HG03095 (cell line): Measurements from ENCODE around the gene BAIAP3.
"Not testable (repeated sequence)": the region's sequence is repeated elsewhere in the genome, so short reads cannot be mapped to it uniquely, and the experiment has no call there.

Experiments used
- ATAC-seq: cut with Tn5 transposase; IDR thresholded peaks from one replicate; pipeline ENCODE4 v1.9.1; 2021; ENCODE audit warnings: moderate library complexity; ENCODE audit not compliant: unreplicated experiment

BAIAP3 gene

GRCh38 chr16:1317479-1318267, 15.8 kb upstream of the BAIAP3 start:
- no peak for ATAC-seq

GRCh38 chr16:1318268-1318545, 15.2 kb upstream of the BAIAP3 start:
- no peak for ATAC-seq

- ATAC-seq: no peak
Observed at GRCh38 chr16:1319041-1319440, 14.4 kb upstream of the BAIAP3 start.

GRCh38 chr16:1320097-1320496, 13.3 kb upstream of the BAIAP3 start:
- no peak for ATAC-seq

DNA sequence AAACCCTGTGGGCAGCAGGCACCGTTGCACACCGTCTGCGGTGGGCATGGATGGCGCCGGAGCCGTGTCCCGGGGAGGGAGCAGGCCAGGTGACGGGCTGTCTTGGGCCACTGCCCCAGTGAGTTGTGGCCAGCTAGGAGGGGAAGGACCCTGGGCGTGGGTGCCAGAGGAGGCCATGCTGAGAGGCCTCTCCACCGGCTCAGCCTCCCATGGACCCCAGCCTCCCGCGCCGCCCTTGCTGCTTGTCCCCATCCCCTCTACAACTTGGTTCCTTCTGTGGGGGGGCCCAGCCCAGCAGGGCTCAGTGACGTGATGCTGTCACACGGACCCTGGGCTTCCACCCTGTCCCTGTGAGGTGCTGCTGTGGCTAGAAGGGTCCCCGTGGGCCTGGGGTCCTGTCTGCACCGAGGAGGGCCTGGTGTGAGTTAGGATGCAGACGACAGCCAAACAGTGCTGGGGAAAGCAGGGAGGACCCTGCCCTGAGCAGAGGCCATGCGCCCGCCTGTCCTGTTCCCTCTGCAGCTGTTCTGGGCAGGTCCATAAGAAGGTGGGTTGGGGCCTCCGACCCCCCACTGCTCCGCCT, 12.7 kb upstream of the BAIAP3 start:
- ATAC-seq: no peak

DNA sequence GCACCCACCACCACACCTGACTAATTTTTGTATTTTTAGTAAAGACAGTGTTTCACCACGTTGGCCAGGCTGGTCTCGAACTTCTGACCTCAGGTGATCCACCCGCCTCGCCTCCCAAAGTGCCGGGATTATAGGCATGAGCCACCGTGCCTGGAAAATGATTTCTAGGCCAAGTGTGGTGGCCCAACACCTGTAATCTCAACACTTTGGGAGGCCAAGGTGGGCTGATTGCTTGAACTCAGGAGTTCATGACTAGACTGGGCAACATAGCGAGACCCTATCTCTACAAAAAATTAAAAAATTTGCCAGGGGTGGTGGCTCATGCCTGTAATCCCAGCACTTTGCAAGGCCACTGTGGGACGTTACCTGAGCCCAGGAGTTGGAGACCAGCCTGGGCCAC, 11.0 kb upstream of the BAIAP3 start:
- ATAC-seq: no peak

DNA sequence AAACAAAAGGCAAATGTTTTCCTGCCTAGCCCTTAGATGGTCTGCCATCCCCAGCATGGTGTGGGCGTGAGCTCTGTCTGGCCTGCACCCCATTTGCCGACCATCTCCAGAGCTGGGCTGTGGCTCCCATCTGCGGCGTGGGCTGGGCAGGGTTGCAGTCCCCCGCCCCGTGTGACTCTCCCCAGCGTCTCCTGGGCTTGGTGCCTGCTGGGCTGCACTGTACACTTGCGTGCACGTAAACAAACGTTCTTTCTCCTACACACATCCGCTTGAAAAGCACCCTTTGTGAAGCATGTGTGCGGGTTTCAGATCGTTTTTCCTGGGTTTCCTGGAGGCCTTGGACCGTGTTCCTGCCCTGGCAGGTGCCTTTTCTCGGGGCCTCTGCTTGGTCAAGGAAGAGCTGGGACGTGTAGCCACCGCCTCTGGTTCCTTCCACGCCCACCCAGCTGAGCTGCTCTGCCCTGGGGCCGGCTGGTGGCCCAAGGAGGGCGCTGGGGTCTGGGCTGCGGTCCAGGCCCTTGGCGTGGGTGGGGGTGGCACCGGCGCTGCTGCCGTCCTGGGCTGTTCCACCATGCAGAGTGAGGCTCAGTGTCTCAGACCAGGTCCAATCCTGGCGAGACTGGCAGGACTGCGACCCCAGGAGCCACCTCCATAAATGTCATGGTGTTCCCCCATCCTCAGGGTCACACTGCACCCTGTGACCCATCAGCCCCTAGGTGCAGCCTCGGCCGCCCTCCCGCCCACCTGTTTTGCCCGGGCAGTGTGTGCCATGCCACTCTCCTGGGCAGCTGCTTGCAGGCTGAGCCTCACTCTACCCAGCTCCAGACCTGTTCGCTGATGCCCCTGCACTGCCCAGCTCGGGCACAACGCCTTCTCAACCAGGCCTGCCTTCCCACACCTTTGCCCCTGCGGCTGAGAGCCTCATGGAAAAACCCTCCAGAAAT, 9.9 kb upstream of the BAIAP3 start:
- no peak for ATAC-seq

GRCh38 chr16:1324286-1324826, 9.1 kb upstream of the BAIAP3 start:
- ATAC-seq: no peak

DNA sequence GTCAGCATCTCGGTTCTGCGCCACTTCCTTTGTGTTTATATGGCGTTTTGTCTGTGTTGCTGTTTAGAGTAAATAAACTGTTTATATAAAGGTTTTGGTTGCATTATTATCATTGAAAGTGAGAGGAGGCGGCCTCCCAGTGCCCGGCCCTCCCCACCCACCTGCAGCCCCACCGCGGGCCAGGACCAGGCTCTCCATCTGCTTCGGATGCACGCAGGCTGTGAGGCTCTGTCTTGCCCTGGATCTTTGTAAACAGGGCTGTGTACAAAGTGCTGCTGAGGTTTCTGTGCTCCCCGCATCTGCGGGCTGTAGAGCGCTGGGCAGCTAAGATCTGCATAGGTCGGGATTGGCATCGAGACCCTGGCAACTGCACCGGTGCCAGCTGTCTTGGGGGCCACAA, 8.2 kb upstream of the BAIAP3 start:
- ATAC-seq: no peak

- ATAC-seq: no peak
Observed at GRCh38 chr16:1325673-1326371, 7.6 kb upstream of the BAIAP3 start.

- no peak for ATAC-seq
Observed at GRCh38 chr16:1326391-1326790, 7.1 kb upstream of the BAIAP3 start.

- ATAC-seq: no peak
Observed at GRCh38 chr16:1326946-1327618, 6.4 kb upstream of the BAIAP3 start.

DNA sequence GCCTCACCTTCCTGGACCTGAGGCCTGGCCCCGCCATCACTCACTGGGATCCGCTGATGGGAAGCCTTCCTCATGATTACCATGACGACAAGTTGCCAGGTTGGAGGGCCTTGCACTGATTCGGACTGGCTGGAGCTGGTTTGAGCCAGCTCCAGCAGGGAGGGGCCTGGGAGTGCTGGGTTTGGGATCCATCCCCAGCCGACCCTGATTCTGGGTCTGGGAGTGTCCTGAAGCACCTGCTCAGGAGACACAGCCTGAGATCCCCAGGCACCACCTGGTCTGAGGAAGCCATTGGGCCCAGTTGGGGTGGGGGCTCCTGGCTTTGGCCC, 5.9 kb upstream of the BAIAP3 start:
- no peak for ATAC-seq

DNA sequence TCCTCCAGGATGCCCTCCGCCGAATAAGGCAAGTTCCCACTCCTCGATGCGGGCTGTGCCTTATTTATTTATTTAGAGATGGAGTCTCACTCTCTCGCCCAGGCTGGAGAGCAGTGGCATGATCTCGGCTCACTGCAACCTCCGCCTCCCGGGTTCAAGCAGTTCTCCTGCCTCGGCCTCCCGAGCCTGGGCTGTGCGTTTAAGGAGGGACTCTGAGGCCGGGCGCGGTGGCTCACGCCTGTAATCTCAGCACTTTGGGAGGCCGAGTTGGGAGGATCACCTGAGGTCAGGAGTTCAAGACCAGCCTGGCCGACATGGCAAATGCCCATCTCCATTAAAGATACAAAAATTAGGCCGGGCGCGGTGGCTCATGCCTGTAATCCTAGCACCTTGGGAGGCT, 5.3 kb upstream of the BAIAP3 start:
- not testable (repeated sequence) for ATAC-seq

- not testable (repeated sequence) for ATAC-seq
Observed at GRCh38 chr16:1328961-1329360, 4.5 kb upstream of the BAIAP3 start.

DNA sequence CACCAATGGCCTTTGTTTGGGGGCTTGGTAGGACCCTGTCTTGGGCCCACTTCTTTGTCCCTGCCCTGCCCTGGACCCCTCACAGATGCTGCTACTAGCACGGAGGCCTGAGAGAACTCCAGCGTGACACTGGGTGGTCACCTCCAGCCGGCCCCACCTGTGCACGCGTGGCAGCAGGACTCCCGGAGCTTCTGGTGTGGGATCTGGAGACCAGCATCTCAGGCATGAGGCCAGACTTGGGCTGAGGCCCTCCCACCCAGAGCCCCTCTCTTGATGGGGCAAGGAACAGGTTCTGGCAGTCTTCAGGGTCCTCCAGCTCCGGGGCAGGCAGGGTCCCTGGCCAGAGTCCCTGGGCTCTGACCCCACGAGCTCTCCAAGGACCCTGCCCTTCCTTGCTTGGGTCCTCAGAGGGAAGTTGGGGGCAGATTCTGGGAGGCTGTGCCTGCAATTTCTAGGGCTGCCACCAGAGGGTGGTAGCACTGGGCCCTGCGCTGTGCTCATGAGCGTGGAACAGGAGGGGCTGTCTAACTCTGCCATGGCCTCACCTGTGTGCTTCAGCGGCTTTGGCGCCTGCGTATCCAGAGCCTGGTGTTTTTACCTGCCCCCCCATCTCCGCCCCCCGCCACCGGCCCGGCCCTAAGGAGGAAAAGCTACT, 3.1 kb upstream of the BAIAP3 start:
- no peak for ATAC-seq

GRCh38 chr16:1330931-1331711, 2.3 kb upstream of the BAIAP3 start:
- no peak for ATAC-seq

GRCh38 chr16:1331712-1332617, 1.5 kb upstream of the BAIAP3 start:
- ATAC-seq: no peak
